Activated T-cell treated with anti-CD3 and anti-CD28 coated beads, Interleukin-2, amount 50 U/mL, for 24 hours (primary cell): ENCODE measurements around the gene SUMF1.

Experiments
- DNase-seq: peaks from one replicate; pipeline ENCODE4 v3.0.0-alpha.2; 2020
- H3K27ac Mint-ChIP-seq: 2 replicates; pipeline ENCODE4 v1.8.0; 2020; ENCODE audit warnings: mild to moderate bottlenecking, mixed read lengths
- H3K27me3 Mint-ChIP-seq: 2 replicates; pipeline ENCODE4 v1.8.0; 2020; ENCODE audit warnings: mixed read lengths
- H3K36me3 Mint-ChIP-seq: 2 replicates; pipeline ENCODE4 v1.8.0; 2020; ENCODE audit warnings: low read depth, mixed read lengths
- H3K4me1 Mint-ChIP-seq: 2 replicates; pipeline ENCODE4 v1.8.0; 2020; ENCODE audit warnings: low read depth, mixed read lengths
- H3K4me3 Mint-ChIP-seq: 2 replicates; pipeline ENCODE4 v1.8.0; 2020; ENCODE audit warnings: mild to moderate bottlenecking, moderate library complexity, mixed read lengths
- H3K9me3 Mint-ChIP-seq: 2 replicates; pipeline ENCODE4 v1.8.0; 2020; ENCODE audit warnings: mixed read lengths

The SUMF1 gene

DNA sequence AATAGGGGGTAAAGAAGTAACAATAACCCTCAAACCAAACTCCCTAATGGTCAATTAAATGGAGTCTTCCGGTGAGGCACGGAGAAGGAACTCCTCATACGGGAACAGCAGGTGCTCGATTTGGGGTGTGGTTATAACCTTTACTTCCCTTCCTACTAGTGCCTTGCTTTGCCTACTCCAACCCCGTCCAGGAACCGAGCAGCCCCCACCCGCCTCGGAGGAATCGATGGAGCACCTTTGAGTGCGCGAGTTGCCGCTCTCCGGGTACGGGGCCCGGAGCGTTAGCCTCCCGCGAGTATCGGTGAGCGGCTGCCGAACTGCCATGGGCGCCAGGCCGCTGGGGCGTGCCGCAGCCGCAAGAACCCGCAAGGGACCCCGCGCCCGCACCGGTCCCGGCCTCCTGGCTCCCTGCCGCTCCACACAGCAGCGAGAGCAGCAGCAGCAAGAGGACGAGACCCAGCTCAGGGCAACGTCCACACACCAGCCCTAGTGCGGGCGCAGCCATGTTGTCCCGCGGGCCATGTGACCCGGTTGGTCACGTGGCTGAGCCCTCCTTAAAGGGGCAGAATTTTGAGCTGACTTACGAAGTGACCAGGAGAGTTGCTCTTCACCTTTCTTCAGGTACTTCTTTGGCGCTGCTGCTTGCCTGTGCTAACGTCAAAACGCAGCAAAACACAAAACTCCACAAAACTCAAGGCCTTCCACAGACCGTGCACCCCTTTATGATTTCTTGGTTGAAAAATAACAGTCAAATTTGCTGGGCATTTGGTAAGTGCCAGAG is at the start of gene SUMF1:
Gene SUMF1 (minus strand): TSS at position 529 of the 781 bp plus-strand sequence. CDS start 24 bp downstream, at position 505.
- H3K4me3 Mint-ChIP-seq = peak within 1 kb of the TSS; percentile 94
- H3K4me1 Mint-ChIP-seq = peaks cover 28% of the 10 kb centered on the region
- H3K27me3 Mint-ChIP-seq = peaks cover 2% of the 10 kb centered on the region
- H3K9me3 Mint-ChIP-seq = no peaks in the 10 kb centered on the region
- peaks cover 5% of the 10 kb centered on the region for H3K36me3 Mint-ChIP-seq
- peak; percentile 84 for DNase-seq
- H3K27ac Mint-ChIP-seq = peak within 1 kb of the TSS; percentile 95

DNA sequence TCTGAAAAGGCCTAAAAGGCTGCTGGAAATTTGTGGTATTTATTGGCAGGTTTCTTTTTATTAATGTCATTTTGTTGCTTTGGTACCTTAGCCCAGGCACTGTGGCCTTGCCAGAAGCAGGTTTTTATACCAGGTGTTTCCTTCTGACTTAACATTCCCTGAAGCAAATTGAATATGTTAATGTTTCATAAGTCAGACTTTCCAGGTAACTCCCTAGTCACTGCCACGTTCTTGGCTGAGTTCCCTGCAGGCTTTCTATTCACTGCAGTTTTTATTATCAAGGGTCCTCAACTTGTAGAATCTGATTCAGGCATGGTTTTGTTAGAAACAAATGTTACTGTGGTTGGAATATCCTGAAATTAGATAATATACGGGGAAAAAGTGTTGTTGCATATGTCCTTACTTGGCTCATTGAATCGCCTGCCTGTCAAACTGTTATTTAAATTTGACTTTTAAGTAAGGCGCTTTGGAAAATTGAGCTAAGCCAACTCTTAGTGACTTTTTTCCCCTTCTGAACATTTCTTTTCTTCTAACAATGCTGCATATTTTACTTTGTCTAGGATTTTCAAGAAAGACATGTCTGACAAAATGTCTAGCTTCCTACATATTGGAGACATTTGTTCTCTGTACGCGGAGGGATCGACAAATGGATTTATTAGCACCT is 49.0 kb upstream of the SUMF1 start:
- no peak overlapping the region for H3K4me3 Mint-ChIP-seq
- no peak for DNase-seq
- H3K36me3 Mint-ChIP-seq = peaks cover 30% of the 10 kb centered on the region
- H3K9me3 Mint-ChIP-seq = no peaks in the 10 kb centered on the region
- H3K27me3 Mint-ChIP-seq = no peaks in the 10 kb centered on the region
- peak overlapping the region; percentile 82 for H3K27ac Mint-ChIP-seq
- peaks cover 55% of the 10 kb centered on the region for H3K4me1 Mint-ChIP-seq

DNA sequence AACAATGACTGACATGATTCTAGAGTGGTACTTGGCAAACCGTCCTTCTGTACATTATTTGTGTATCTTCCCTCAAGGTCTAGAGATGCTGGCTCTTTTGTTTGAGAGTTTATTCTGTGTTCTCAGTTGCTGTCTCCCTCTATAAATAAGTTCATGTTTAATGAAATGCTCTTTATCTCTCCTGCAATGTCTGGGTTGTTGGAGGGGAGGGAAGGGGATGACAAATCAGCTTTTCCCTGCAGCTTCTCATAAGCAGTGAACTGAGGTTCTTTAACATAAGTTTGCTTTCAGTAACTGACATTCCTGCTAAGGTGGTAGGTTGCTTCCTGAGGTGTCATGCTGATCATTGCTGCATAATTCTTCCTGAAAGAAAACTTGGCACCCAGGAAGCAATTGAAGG is 47.8 kb upstream of the SUMF1 start:
- no peak for DNase-seq
- no peak overlapping the region for H3K4me3 Mint-ChIP-seq
- H3K27me3 Mint-ChIP-seq = no peaks in the 10 kb centered on the region
- peak overlapping the region; percentile 35 for H3K27ac Mint-ChIP-seq
- peaks cover 25% of the 10 kb centered on the region for H3K36me3 Mint-ChIP-seq
- H3K9me3 Mint-ChIP-seq = no peaks in the 10 kb centered on the region
- H3K4me1 Mint-ChIP-seq = peaks cover 49% of the 10 kb centered on the region

DNA sequence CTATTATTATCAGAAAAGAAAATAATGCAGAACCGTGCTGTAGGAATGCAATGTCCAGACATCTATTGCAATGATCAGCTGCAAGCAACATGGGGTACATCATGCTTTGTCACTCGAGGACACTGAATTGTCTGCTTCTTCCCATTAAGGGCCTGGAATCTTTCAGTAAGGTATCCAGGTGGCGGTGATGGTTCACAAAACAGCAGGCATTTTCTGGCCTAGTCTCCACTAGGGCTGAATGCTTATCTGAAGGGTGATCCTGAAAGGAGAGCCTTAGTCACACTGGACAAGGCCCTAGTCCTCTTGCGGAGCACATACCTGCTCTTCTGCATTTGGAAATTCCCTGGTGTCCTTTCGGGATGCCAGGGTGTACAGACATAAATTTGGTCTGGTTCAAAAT is 47.3 kb upstream of the SUMF1 start:
- DNase-seq = no peak
- no peaks in the 10 kb centered on the region for H3K27me3 Mint-ChIP-seq
- no peak overlapping the region for H3K4me3 Mint-ChIP-seq
- no peaks in the 10 kb centered on the region for H3K9me3 Mint-ChIP-seq
- H3K36me3 Mint-ChIP-seq = peaks cover 26% of the 10 kb centered on the region
- peaks cover 43% of the 10 kb centered on the region for H3K4me1 Mint-ChIP-seq
- H3K27ac Mint-ChIP-seq = no peak overlapping the region

DNA sequence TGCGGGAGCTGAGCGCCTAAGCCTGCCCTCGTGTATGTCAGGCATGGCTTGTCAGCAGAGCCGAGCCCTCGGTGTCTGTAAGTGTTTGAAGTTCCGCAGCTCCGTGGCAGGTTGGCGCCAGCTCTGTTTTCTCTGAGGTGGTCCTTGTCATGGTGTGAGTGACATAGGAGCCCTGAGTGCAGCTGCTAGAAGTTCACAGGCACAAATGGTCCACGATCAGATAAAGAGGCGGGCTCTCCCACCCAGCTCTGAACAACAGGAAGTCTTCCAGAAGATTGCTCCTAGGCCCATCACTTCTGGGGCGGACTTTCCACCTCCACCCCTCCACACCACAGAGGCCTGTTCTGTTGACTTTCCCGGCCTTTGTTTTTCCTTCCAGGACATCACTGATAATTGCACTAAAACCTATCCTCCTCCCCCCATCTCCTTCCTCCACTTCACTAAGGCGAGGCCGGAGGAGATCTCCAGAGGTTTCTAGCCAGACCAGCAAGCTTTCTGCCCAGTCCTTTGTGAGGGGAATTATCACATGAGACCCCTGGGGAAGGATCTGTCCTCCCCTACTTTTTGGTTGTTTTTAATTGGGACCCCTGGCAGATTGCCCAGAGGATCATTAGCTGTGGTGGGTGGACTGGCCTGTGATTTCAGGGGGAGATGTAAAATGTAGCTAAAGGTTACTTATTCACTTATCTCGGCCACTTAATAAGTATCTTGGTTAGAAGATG is 46.0 kb upstream of the SUMF1 start:
- no peaks in the 10 kb centered on the region for H3K9me3 Mint-ChIP-seq
- peaks cover 28% of the 10 kb centered on the region for H3K36me3 Mint-ChIP-seq
- H3K27ac Mint-ChIP-seq = no peak overlapping the region
- DNase-seq = no peak
- peaks cover 41% of the 10 kb centered on the region for H3K4me1 Mint-ChIP-seq
- H3K27me3 Mint-ChIP-seq = no peaks in the 10 kb centered on the region
- no peak overlapping the region for H3K4me3 Mint-ChIP-seq

DNA sequence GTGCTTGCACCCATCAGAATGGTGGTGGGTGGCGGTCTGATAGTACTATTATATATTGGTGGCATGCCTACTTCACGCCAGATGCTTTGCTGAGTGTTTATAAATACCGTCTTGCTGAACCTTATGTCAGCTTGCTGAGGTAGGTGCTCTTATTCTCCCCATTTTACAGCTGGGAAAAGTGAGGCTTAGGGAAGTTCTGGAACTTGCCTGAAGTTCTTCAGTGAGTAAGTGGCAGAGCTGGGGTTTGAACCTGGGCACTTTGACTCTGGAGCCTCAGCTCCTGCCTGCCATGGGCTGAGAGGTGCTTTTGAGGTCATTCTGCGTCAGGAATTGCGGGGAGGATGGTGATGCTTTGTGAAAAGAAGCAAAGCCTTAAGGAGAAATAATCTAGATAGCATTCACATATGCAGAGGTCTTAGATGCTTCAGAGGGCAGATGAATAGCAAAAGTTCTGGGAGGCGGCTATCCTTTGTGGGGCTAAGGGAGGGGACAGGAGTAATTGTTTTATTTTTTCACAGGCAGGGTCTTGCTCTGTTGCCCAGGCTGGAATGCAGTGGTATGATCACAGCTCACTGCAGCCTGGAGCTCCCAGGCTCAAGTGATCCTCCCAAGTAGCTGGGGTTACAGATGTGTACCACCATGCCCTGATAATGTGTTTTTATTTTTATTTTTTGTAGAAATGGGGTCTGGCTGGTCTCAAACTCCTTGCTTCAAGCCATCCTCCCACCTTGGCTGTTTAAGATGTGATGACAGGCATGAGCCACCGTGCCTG is 44.6 kb upstream of the SUMF1 start:
- Mint-ChIP-seq H3K27me3 (no peaks in the 10 kb centered on the region), H3K27ac (no peak overlapping the region), H3K4me3 (no peak overlapping the region), H3K36me3 (peaks cover 21% of the 10 kb centered on the region), H3K4me1 (peaks cover 43% of the 10 kb centered on the region), H3K9me3 (no peaks in the 10 kb centered on the region)
- no peak for DNase-seq

DNA sequence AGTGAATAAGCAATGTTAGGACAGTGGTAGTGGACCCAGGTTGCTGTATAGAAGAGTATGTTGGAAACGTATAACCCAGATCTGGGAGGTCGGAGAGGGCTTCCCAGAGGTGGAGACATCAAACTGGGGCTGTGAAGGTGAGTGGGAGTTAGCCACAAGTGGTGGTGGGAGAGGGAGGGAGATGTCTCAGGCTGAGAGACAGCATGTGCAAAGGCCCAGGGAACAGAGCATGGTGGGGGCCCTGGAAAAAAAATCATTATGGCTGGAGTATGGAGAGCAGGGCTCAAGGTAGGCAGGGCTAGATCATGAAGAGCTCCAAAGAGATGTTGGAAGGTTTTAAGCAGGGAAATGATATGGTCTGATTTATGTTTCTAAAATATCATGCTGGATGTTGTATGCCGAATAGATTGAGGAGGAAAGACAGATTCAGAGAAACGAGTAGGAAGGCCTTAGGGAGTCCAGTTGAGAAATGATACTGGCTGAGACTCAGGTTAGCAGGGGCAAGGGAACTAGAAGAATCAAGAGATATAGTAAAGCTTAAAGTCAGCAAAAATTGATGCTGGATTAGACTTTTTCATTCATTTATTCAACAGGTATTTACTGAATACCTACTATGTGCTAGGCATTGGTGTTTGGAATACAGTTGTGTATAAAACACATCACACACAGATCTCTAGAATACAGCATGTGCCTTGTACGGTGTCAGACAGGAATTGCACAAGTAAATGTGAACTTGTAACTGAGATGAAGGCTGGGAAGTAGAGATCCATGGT is 43.1 kb upstream of the SUMF1 start:
- Mint-ChIP-seq H3K4me3 (no peak overlapping the region), H3K36me3 (peaks cover 21% of the 10 kb centered on the region), H3K4me1 (peaks cover 47% of the 10 kb centered on the region), H3K27ac (no peak overlapping the region), H3K9me3 (no peaks in the 10 kb centered on the region), H3K27me3 (no peaks in the 10 kb centered on the region)
- no peak for DNase-seq

DNA sequence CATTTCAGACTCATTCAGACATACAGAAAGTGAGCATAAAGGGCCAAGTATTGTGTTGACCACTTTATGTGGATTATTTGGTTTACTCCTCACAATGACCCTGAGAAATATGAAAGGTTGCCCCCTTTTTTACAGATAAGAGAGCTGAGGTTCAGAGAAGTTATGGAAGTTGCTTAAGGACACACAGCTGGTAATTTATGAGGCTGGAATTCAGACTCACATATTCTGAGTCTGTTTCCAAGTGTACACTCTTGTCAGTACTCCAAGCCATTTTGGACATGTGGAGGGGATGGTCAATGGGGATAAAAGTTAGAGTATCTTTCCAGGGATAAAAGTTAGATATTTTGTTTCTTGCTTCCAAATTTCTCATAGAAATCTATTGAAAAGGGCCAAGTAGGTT is 42.0 kb upstream of the SUMF1 start:
- Mint-ChIP-seq H3K27ac (no peak overlapping the region), H3K27me3 (no peaks in the 10 kb centered on the region), H3K4me3 (no peak overlapping the region), H3K4me1 (peaks cover 55% of the 10 kb centered on the region), H3K36me3 (peaks cover 21% of the 10 kb centered on the region), H3K9me3 (no peaks in the 10 kb centered on the region)
- DNase-seq = no peak

DNA sequence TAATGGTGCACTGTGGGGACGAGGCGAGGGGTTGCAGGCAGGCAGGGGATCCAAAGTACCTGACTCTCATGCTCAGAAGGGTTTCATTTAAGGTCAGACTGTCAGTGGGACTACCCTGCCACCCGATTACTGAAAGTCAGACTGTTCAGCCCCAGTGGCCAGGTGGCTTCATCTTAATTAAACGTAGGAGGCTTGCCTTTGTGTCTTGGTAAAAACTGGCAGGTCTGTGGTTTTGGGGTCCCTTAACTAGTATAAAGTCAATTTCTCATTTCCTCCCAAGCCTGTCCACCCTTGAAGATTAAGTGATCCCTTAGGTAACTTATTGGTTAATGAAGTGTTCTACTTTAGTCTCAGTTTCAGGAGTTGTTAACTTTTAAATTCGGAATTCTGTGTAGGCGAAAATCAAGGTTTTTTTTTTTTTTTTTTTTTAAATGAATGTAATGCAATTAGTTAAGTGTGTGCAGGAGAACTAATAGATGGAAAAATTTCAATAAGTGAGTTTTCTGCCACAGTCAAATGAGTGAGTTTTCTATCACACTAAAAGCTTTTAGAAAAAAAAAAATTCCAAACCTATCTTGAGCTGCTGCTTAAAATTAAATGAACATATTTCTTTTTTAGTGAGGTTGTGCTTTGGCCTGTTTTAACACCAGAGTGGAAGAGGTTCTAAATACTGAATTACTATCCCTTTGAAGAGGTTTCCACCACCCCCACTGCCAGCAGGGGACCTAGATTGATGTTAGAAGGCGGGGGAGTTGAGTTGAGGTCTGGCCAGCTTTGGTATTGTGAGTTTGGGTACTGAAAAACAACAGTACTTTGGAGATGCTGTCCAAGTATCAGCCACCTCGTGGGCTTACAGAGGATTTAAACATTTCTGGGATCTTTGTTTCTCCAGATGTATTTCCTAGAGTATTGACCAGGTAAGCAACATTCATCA is 41.2 kb upstream of the SUMF1 start:
- H3K27ac Mint-ChIP-seq = peak overlapping the region; percentile 60
- peaks cover 20% of the 10 kb centered on the region for H3K36me3 Mint-ChIP-seq
- H3K27me3 Mint-ChIP-seq = no peaks in the 10 kb centered on the region
- no peaks in the 10 kb centered on the region for H3K9me3 Mint-ChIP-seq
- peaks cover 62% of the 10 kb centered on the region for H3K4me1 Mint-ChIP-seq
- DNase-seq = no peak
- H3K4me3 Mint-ChIP-seq = no peak overlapping the region

DNA sequence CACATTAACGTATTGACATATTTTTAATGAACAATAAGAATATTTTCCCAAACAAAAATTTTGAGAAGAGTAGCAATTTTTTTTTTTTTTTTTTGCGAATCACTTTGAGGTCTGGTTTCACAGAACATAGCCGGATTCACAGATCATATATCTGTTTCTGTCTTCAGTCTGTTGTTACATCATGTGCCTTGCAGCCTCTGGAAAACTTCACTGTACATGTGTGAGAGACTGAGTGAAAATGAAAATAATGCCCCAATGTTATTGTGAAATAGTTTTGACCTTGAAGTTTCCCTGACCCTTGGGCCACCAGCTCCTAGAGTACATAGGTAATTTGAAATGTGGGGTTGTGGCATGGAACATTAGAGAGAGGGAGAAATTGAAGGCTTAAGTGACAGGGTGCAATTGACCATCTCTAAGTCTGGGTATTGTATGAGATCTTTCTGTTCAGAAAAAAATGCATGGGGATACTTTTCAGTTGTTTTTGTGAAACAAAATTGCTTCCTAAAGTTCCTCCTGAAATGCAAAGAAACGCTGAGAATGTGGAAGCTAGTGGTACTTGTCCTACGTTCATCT is 40.0 kb upstream of the SUMF1 start:
- DNase-seq = no peak
- Mint-ChIP-seq H3K9me3 (no peaks in the 10 kb centered on the region), H3K4me1 (peaks cover 61% of the 10 kb centered on the region), H3K27ac (peak overlapping the region; percentile 60), H3K36me3 (peaks cover 22% of the 10 kb centered on the region), H3K27me3 (no peaks in the 10 kb centered on the region), H3K4me3 (no peak overlapping the region)

DNA sequence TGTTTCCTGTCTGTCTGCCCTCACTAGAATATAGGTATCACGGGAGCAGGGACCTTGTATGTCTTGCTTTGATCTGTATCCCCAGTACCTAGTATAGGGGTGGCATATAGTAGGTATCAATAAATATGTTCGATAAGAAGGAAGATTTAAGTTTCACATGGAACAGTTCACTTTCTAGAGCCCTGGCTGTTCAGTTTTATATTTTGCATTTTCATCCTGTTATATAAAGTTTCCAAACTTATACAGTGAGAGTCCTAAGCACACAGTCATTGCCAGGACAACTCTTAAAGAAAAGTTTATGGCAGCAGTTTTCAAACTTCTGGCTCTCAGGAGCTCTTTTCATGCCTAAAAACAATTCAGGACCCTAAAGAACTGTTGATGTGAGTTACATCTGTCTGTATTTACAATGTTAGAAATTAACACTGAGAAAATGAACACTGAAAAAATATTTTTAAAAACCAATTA is 39.5 kb upstream of the SUMF1 start:
- Mint-ChIP-seq H3K9me3 (no peaks in the 10 kb centered on the region), H3K27me3 (no peaks in the 10 kb centered on the region), H3K4me1 (peaks cover 60% of the 10 kb centered on the region), H3K36me3 (peaks cover 27% of the 10 kb centered on the region), H3K4me3 (no peak overlapping the region), H3K27ac (no peak overlapping the region)
- DNase-seq = no peak

DNA sequence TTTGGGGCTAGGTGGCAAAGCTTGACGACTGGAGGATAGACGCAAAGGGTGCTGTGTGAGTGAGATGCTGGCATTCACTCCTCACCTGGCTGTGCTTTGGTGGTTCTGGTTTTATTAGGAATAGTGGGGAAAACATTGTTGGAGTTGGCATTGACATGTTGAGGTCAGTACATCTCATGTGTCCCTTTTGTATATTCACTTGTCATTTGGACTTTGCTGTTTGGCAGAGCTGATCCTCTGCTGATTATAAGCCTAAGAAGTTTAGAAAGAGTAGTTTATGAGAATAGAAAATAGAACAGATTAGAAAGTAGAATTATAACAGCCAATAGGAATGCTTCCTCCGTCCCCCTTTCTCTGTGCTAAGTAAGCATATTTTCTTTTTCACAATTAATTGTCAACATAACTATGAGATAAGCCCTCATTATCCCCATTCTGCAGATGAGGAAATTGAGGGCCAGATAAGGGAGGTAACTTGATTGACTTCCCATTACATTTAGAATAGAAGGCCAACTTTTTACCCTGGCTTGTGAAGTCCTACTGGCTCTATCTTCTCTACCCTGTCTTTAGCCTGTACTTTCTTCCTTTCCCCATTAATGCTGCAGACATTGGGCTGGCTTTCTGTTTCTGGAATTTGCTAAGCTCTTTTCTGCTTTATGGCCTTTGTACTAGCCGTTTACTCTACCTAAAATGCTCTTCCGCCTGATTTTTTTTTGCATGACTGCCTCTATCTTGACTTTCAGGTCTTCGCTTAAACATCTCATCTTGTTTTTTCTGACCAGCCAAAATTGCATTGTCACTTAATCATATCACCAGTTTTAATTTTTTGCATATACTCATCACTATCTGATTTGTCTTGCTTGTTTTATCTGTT is 38.9 kb upstream of the SUMF1 start:
- no peak overlapping the region for H3K4me3 Mint-ChIP-seq
- H3K9me3 Mint-ChIP-seq = no peaks in the 10 kb centered on the region
- peak overlapping the region; percentile 23 for H3K27ac Mint-ChIP-seq
- no peak for DNase-seq
- H3K27me3 Mint-ChIP-seq = no peaks in the 10 kb centered on the region
- H3K4me1 Mint-ChIP-seq = peaks cover 60% of the 10 kb centered on the region
- H3K36me3 Mint-ChIP-seq = peaks cover 34% of the 10 kb centered on the region
